Activated T-cell treated with anti-CD3 and anti-CD28 coated beads, Interleukin-2, amount 50 U/mL, for 4 hours (primary cell): ENCODE measurements around the gene ABCD3. TPM values are rescaled to one million over a fixed set of nuclear protein-coding genes. Genes with fewer than 3 reads are reported as not detected.

ENCODE experiments used
- total RNA-seq, 3 donors: library from RNA; stranded (reverse); gene quantifications; one replicate each; pipeline ENCODE4 v1.2.1, GENCODE V29; 2021

The ABCD3 gene
- total RNA-seq, 3 donors from 2014 or later = 43.9 to 127 (median 72.6) TPM

Other genes starting within 250 kb of the ABCD3 start
- under 1 TPM; 0.16 to 0.33 (median 0.26) TPM for gene ARHGAP29, start 180.8 kb upstream of the ABCD3 start, total RNA-seq
- under 1 TPM; 0.45 to 0.60 (median 0.53) TPM for gene F3, start 123.4 kb downstream of the ABCD3 start, total RNA-seq